HG02588 (cell line): Measurements from ENCODE around the gene SARS2.
A peak's percentile ranks its signal among the peaks of the same experiment; 100 is the strongest.

Experiments
- ATAC-seq: cut with Tn5 transposase; IDR thresholded peaks from one replicate; pipeline ENCODE4 v1.9.1; 2021; ENCODE audit warnings: mild to moderate bottlenecking, moderate library complexity; ENCODE audit not compliant: unreplicated experiment

SARS2 gene

DNA sequence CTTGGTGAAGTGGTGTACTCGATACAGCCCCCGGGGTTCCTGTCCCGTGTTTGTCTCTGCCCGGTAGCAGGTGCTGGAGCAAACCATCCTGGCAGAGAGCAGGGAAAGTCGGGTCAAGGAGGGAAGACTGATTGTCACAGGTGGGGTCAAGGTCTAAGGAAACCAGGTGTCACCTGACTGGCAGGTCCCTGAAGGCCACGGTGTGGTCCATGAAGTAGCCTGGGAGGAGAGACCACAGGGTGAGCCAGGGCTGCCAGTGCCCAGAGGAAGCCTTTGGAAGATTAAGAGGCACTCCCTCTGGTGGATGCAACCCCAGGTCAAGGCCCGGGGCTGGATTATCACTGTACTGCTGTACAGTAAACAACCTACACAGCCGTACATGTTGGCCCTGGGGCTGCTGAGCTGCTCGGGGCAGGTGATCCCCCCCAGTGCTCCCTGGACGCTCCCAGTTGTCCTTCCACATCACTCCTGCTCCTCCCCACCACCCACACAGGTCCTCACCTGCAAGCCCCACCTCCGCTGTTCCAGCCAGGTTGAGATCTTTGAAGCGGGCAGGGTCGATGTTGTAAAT lies 12.6 kb downstream of the SARS2 start:
- no peak for ATAC-seq

DNA sequence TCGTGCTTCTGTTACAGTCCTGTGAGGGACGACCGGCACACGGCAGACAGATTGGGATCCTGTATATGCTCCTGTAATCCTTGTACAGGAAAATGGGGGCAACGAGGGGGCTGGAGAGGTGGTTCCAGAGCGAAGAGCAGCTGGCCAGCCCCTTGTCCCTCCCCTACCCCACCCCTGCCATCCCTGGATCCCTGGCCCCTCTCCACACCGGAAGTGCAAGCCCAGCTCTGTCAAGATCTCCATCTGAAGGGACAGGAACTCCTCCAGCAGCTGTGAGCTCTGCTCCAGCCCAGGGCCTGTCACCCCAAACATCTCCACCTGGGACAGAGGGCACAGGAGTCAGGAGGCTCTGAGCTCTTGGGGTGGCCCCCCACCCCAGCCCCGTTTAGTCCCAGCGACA lies 13.0 kb downstream of the SARS2 start:
- no peak for ATAC-seq

DNA sequence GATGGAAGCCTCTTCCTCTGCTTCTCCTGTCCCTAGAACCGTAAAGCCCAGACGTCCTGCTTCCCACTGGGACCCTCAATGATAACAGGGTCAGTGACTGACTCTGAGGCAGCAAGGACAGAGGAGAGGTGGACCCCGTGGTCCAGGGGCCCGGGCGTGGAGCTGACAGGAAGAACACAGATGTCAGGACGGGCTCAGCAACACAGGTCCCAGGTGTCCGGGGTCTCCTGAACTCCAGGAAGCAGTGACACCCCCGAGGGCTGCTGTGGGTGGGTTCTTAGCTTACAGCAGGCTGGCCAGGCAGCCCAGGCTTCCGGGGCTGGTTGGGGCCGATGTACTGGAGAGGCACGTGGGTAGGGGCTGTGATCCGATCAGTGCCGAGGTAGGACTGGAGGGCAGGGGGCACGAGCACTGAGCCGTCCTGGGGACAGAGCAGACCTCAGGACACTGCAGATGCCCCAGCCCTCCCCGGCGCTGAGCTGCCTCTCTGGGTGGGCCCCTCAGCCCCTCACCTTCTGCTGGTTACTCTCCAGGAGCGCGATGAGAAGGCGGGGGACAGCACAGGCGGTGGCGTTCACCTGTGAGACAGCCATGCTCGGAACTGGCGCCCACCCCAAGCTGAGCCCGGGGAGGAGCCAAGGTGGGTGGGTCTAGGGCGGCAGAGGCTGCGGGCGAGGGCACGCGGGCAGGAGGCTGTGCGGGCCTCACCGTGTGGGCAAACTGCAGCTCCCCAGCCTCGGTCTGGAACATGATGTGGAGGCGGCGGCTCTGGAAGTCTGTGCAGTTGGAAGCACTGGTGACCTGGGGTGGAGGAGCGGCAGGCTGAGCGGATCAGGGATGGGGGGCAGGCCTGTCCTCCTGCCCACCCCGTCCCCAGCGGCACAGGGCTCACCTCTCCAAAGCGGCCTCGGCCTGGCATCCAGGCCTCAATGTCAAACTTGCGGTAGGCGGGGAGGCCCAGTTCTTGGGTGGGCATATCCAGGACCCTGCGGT lies 14.9 kb downstream of the SARS2 start:
- ATAC-seq: no peak

DNA sequence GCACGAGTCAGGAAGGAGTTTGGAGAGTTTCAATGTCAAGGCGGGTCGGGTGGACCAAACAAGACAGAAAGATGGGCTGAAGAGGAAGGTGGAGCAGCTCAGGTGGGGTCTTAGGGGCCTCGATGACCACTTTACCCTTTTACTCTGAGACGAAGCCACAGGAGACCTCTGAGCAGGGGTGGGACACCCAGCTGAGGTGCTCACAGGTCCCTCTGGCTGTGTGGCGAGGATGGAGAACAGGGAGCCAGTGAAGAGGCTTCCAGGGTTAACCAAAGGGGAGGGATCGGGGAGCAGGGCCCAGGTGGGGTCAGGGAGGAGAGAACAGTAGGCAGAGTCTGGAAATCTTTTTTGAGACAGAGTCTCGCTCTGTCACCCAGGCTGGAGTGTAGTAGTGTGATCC lies 16.6 kb downstream of the SARS2 start:
- ATAC-seq: no peak

DNA sequence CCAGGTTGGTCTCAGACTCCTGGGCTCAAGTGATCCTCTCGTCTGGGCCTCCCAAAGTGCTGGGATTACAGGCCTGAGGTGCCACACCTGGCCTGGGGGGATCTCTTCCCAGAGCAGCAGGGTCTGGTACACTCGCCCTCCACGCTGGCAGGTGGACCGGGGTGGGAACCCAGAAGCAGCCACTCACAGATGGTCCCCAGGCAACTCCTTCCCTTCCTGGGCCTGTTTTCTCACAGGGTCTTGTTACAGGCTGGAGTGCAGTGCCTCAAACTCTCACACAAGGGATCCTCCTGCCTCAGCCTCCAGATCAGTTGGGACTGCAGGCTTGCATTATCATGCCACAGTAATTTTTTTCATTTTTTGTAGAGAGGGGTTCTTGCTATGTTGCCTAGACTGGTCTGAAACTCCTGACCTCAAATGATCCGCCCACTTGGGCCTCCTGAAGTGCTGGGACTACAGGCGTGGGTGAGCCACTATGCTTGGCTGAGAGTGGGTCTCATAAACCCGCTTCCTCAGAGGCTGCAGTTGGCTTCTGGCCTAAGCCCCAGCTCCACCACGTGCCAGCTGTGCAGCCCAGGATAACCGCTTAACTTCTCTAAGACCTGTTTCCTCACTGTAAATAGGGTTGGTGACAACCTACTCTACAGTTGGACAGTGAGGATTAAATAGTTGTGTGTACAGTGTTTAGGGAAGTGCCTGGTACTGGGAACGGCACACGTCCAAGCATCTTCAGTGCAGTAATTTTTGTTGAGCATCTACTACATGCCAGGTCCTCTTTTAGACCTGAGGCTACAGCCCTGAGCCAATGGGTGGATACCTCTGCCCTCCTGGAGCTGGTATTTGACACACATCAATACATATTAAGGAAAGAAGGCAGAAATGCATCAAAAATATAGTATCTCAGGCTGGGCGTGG lies 17.7 kb downstream of the SARS2 start:
- no peak for ATAC-seq

DNA sequence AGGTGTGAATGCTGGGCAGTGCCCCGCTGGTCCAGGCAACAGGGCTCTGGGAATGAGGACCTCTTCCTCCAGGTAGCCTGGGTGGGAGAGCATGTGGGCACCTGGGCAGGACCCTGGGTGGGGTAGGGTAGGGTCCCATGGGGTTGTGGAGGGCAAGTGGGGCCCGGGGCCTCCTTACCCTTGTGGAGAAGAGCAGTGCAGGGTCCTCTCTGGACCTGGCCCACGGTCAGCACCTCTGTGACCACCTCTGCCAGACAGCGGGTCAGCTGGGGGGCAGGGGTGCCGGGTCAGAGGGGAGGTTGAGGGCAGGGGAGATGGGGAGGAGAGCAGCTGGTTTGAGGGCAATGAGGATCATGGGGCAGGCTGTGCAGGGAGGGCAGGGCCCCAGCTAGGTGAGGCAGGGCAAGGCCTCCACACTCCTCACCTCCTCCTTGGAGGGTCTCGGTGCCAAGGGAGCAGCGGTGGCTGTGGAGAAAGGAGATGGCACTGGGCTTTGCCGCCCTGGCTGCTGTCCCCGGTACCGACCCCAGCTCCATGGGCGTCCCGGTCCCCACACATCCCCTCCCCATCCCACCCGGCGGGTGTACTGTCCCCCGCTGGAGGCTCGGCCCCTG lies 19.1 kb downstream of the SARS2 start:
- no peak for ATAC-seq

DNA sequence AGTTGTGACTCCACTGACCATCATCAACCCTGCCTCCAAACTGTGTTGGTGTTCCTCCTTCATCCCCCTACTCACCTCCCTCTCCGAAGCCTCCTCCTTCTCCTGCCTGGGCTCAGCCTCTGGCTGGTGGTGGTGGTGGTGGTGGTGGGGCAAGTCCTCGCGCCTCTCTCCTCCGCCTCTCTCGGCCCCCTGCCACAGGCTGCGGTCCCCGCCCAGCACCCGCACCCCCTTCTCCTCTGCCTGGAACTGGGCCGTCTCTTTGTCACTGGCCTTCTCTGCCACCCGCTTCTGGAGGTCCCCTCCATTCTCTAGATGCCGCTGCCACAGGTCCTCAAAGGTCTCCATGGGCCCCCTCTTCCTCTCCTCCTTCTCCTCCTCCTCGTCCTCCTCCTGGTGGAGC lies 20.1 kb downstream of the SARS2 start:
- no peak for ATAC-seq

DNA sequence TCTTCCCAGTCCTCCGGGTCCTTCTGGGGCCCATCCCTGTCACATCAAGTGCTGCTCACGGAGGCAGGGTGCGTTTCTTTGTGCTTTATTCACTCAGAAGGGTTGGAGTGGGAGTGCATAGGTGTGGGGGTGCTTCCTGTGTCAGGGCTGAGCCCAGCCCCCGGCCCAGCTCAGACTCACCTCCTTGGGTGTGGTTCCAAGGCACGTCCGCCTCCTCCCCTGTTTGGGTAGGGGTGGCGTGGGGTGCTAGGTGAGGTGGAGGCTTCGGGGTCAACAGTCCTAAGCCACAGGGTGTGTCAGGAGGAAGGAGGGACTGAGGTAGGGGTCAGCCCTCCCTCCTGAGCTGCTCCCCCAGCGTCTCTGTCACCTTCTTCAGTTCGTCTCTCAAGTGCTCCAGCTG lies 21.7 kb downstream of the SARS2 start:
- no peak for ATAC-seq

DNA sequence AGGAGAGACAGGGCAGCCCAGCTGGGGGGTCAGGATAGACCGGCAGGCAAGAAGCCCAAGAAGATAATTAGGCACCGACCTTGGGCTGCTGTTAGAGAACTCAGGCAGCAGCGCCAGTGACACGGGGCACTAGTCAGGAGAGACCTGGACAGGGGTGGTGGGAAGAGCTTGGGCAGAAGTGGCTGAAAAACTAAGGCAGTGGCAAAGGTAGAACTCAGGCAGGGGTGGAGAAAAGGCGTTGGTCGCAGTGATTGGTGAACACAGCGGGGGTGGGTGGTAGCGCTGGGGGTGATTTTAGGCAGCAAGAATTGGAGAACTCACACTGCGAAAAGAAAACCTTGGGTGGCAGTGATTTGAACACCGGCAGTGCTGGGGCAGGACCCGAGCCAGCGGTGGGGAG lies 22.9 kb downstream of the SARS2 start:
- ATAC-seq: no peak

DNA sequence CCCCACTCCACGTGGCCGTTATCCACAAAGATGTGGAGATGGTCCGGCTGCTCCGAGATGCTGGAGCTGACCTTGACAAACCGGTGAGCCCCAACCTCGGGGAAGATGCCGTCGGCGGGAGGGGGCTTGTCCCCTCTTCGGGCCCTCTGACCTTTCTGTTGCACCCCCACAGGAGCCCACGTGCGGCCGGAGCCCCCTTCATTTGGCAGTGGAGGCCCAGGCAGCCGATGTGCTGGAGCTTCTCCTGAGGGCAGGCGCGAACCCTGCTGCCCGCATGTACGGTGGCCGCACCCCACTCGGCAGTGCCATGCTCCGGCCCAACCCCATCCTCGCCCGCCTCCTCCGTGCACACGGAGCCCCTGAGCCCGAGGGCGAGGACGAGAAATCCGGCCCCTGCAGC lies 23.3 kb downstream of the SARS2 start:
- ATAC-seq: no peak

DNA sequence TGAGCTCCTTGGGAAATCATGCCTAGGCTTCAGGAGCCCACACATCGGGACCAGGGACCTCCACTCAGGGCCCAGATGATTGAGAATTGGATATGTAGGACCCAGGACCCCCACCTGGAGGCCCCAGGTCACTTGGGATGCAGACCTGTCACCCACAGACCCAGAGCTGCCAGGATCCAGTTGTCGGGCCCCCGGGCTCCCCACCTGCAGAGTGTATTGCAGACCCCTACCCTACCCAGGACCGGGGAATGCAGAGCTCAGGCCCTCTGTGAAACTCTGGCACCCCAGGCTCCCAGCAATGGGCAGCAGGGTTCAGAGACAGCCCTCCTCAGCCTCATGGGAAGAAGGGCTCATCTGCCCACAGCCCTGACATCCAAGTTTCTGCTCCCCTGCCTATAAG lies 24.9 kb downstream of the SARS2 start:
- no peak for ATAC-seq

DNA sequence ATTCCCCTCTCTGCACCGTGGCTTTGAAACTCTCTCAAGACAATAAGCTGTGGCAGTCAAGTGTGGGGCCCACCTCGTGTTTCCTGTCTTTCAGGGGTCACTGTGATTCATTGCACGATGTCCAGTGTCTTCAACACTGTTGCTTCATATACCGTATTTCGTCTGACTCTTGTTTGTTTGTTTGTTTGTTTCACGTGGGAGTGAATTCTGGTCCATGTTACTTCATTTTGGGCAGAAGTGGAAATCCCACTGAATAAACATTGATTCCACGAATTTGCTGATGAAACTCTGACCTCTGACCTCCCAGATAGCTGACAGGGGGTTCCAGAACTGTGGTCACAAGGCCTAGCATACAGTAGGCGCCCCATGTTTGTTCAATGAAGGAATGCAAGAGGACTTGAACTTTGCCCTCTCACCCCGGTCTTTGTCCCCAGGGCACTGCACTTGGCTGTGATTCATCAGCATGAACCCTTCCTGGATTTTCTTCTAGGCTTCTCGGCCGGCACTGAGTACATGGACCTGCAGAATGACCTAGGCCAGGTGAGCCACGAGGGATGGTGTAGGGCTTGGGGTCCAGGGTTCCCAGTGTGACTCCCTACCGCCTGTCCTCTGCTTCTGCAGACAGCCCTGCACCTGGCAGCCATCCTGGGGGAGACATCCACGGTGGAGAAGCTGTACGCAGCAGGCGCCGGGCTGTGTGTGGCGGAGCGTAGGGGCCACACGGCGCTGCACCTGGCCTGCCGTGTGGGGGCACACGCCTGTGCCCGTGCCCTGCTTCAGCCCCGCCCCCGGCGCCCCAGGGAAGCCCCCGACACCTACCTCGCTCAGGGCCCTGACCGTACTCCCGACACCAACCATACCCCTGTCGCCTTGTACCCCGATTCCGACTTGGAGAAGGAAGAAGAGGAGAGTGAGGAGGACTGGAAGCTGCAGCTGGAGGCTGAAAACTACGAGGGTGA lies 25.7 kb downstream of the SARS2 start:
- no peak for ATAC-seq

DNA sequence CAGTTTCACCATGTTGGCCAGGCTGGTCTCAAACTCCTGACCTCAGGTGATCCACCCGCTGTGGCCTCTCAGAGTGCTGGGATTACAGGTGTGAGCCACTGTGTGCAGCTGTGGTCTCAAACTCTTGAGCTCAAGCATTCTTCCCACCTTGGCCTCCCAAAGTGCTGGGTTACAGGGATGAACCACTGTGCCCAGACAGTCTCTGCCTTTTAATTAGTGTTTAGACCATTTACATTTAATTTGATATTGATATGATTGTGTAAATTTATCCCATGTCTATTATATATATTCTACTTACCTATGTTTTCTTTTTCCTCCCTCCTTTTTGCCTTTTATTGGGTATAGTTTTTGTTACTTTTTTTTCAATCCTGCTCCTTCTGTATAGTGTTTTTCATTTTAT lies 28.9 kb downstream of the SARS2 start:
- ATAC-seq: no peak

DNA sequence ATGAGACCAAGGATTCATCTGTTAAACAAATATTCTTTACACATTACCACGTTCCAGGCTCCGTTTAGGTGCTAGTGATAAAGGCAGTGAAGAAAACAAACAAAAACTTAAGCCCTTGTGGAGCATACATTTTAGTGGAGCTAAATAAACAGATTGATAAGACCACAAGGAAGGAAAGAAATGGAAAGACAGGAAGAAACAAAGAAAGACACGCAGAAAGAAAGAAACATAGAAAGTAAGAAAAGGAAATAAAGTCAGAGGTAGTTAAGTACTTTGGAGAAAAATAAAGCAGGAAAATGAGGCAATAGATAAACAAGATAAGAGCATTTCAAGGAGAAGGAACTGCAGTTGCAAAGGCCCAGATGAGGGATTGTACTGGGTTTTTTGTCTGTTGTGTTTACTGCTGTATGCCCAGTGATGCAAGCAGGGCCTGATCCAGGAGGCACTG lies 29.8 kb downstream of the SARS2 start:
- no peak for ATAC-seq

DNA sequence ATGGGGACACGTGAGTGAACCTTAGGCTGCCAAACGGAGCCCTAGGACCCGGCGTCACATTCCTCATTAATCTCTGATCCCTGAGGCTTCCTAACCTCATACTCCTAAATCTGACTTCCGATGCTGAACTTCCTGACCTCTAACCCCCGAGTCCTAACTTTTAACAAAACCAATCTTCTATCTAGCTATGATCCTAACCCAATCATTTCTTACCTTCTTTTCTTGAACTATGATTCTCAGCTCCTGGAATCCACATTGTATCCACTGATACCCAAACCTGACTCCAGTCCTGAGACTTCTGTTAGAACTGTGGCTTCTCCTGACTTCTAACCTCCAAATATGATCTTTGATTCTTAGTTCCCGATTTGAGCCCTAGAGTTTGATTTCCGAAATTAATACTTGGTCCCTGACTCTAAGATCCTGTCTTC lies 30.3 kb downstream of the SARS2 start:
- ATAC-seq: no peak

DNA sequence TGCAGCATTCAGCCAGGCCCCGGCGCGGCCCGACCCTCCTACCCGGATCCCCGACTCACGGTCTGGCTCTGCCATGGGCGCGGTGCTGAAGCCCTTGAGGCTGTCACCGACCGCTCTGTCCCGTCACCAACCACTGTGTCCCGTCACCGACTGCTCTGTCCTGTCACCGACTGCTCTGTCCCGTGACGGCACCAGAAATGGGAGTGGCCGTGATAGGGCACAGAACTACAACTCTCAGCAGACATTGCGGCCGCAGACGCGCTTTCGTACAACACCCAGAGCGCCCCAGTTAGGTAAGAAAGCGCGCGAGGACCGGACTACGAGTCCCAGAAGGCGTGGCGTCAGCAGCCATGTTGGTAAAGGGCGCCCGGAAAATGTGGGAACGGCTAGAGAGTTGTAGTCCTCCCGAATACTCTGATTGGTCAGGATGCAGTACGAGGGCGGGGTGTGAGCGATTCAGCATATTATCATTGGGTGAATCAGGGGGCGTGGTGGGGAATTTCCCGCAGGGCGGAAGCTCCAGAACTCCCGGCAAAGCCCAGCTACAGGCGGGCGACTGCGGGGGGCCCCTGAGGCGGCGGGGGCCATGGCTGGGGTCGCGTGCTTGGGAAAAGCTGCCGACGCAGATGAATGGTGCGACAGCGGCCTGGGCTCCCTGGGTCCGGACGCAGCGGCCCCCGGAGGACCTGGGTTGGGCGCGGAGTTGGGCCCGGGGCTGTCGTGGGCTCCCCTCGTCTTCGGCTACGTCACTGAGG lies 30.9 kb downstream of the SARS2 start, which contains the start of the genes NFKBIB and SIRT2:
Gene NFKBIB (plus strand): TSS at position 523 of the 755 bp plus-strand sequence. CDS start 64 bp downstream, at position 587.
Gene SIRT2 (minus strand): TSS at position 172 of the 755 bp plus-strand sequence. CDS start 97 bp downstream, at position 75.
- ATAC-seq: peak; percentile 89

DNA sequence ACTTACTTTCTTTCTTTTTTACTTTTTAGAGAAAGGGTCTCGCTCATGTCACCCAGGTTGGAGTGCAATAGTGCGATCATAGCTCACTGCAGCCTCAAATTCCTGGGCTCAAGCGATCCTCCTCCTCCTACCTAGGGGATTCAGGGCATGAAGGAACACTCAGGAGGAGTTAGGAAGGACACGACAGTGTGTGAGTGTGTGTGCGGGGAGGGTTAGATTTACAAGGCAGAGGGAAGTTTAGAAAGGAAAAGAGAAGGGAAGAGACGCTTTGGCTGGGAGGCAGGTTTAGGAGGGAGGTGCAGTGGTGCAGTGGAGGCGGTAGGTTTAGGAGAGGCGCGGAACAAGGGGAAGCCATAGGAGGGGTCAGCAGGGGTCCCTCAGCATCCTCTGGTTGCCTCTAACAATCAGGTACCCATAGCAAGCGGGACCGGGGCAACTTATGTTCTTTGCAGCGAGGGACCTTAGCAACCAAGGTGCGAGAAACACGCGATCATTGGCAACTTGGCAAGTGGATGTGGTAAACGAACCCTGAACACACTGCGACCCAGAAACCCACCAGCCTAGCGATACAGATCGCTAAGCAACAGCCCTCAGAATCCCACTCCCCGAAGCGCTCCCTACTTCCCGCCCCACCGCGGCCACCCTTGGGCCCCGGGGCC lies 31.6 kb downstream of the SARS2 start:
- ATAC-seq: no peak

DNA sequence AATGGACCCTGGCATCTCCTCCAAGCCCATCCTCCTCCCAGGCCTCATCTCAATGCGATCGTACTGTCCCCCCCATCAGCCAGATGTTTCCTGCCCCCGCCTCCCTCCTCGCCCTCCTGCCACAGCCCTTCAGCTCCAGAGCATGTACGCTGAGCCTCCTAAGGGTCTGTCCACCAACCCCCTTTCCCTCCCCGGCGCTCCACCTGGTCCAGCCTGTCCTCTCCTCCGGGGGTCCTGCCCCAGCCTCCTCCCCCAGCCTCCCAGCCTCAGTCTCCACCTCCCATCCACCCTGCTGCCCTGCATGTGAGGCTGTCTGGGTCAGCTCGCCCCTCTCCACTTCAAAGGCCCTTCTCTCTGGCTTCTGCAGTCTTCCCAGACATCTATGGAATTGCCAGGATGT lies 35.6 kb downstream of the SARS2 start:
- ATAC-seq: no peak
